ENCODE data around the gene CDC42BPA.
"Not testable (repeated sequence)": the region's sequence is repeated elsewhere in the genome, so short reads cannot be mapped to it uniquely, and the experiment has no call there.

CDC42BPA gene

GRCh38 chr1:227125929-227126545, 192.3 kb downstream of the CDC42BPA start:
- DNase-seq (ENCODE audit: low read depth): no peak

GRCh38 chr1:227124473-227124872, 193.8 kb downstream of the CDC42BPA start:
- DNase-seq (ENCODE audit: low read depth): peak; percentile 43

- no peak for DNase-seq (ENCODE audit: low read depth)
Measured at GRCh38 chr1:227120826-227121225, 197.5 kb downstream of the CDC42BPA start.

- no peak for DNase-seq (ENCODE audit: low read depth)
Measured at GRCh38 chr1:227112538-227112937, 205.8 kb downstream of the CDC42BPA start.

GRCh38 chr1:227111782-227112181, 206.5 kb downstream of the CDC42BPA start:
- no peak for DNase-seq (ENCODE audit: low read depth)

- DNase-seq (ENCODE audit: low read depth): not testable (repeated sequence)
Measured at GRCh38 chr1:227105291-227105690, 213.0 kb downstream of the CDC42BPA start.

GRCh38 chr1:227102056-227102455, 216.2 kb downstream of the CDC42BPA start:
- no peak for DNase-seq (ENCODE audit: low read depth)

GRCh38 chr1:227094249-227094966, 223.9 kb downstream of the CDC42BPA start:
- DNase-seq (ENCODE audit: low read depth): no peak

GRCh38 chr1:227093309-227093708, 225.0 kb downstream of the CDC42BPA start:
- DNase-seq (ENCODE audit: low read depth): no peak

- no peak for DNase-seq (ENCODE audit: low read depth)
Measured at GRCh38 chr1:227092069-227092468, 226.2 kb downstream of the CDC42BPA start.

- no peak for DNase-seq (ENCODE audit: low read depth)
Measured at GRCh38 chr1:227086636-227087035, 231.7 kb downstream of the CDC42BPA start.

GRCh38 chr1:227082999-227083746, 235.1 kb downstream of the CDC42BPA start:
- no peak for DNase-seq (ENCODE audit: low read depth)

GRCh38 chr1:227077783-227078182, 240.5 kb downstream of the CDC42BPA start:
- DNase-seq (ENCODE audit: low read depth): no peak

- DNase-seq (ENCODE audit: low read depth): peak; percentile 15
Measured at GRCh38 chr1:227073786-227074185, 244.5 kb downstream of the CDC42BPA start.

- no peak for DNase-seq (ENCODE audit: low read depth)
Measured at GRCh38 chr1:227072991-227073390, 245.3 kb downstream of the CDC42BPA start.

GRCh38 chr1:227071895-227072587, 246.3 kb downstream of the CDC42BPA start:
- DNase-seq (ENCODE audit: low read depth): no peak

GRCh38 chr1:227070638-227071285, 247.5 kb downstream of the CDC42BPA start:
- no peak for DNase-seq (ENCODE audit: low read depth)

- no peak for DNase-seq (ENCODE audit: low read depth)
Measured at GRCh38 chr1:227069490-227069889, 248.8 kb downstream of the CDC42BPA start.

- DNase-seq (ENCODE audit: low read depth): no peak
Measured at GRCh38 chr1:227068883-227069282, 249.4 kb downstream of the CDC42BPA start.

GRCh38 chr1:227066999-227067398, 251.3 kb downstream of the CDC42BPA start:
- no peak for DNase-seq (ENCODE audit: low read depth)

GRCh38 chr1:227065311-227065710, 253.0 kb downstream of the CDC42BPA start:
- peak; percentile 6 for DNase-seq (ENCODE audit: low read depth)

GRCh38 chr1:227062306-227062705, 256.0 kb downstream of the CDC42BPA start:
- no peak for DNase-seq (ENCODE audit: low read depth)

Data from fibroblast of gingiva (primary cell).